ENCODE results near the gene MLXIPL. TPM values are rescaled to one million over a fixed set of nuclear protein-coding genes. Genes with fewer than 3 reads are reported as not detected.
"Not testable (repeated sequence)": the region's sequence is repeated elsewhere in the genome, so short reads cannot be mapped to it uniquely, and the experiment has no call there.

MLXIPL gene, protein sequence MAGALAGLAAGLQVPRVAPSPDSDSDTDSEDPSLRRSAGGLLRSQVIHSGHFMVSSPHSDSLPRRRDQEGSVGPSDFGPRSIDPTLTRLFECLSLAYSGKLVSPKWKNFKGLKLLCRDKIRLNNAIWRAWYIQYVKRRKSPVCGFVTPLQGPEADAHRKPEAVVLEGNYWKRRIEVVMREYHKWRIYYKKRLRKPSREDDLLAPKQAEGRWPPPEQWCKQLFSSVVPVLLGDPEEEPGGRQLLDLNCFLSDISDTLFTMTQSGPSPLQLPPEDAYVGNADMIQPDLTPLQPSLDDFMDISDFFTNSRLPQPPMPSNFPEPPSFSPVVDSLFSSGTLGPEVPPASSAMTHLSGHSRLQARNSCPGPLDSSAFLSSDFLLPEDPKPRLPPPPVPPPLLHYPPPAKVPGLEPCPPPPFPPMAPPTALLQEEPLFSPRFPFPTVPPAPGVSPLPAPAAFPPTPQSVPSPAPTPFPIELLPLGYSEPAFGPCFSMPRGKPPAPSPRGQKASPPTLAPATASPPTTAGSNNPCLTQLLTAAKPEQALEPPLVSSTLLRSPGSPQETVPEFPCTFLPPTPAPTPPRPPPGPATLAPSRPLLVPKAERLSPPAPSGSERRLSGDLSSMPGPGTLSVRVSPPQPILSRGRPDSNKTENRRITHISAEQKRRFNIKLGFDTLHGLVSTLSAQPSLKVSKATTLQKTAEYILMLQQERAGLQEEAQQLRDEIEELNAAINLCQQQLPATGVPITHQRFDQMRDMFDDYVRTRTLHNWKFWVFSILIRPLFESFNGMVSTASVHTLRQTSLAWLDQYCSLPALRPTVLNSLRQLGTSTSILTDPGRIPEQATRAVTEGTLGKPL
- total RNA-seq: not detected

DNA sequence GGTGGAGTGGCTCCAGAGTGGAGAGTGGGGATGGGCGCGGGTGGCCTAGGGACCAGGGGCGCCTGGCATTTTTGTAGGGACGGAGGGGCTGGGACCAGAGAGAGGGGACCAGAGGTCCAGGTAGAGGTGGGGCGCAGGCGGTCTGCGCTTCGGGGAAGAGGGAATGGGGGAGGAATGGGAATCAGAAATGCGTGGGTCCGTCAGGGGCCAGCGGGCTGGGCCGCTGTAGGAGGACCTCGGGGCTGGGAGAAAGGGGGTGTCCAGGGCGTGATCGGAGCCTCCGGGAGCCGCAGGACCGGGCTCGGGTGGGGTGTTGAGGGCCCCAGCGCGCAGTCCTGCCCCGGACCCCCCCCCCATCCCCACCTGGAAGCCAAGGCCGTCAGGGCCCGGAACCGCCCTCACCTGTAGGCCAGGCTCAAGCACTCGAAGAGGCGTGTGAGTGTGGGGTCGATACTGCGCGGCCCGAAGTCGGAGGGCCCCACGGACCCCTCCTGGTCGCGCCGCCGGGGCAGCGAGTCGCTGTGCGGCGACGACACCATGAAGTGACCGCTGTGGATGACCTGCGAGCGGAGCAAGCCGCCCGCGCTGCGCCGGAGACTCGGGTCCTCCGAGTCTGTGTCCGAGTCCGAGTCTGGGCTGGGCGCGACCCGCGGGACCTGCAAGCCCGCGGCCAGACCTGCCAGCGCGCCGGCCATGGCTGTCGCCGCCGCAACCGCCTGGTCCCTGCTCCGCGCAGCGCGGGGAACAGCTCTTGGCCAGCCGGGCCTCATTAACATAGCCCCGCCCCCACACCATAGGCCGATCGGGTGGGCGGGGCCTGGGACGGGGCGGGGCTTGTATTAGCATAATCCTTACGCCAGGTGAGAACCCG is at the start of gene MLXIPL:
TSS of gene MLXIPL (minus strand) at position 725 of the 871 bp plus-strand sequence. CDS start at position 695, 30 bp downstream.
- Mint-ChIP-seq H3K36me3 (ENCODE audit: low read depth) (no peaks in the 10 kb centered on the region), H3K4me3 (no peak within 1 kb of the TSS), H3K27ac (no peak within 1 kb of the TSS), H3K4me1 (ENCODE audit: low read depth) (peaks cover 3% of the 10 kb centered on the region), H3K9me3 (ENCODE audit: insufficient read depth) (no peaks in the 10 kb centered on the region), H3K27me3 (ENCODE audit: low read depth) (peaks cover 44% of the 10 kb centered on the region)
- DNase-seq (peak; percentile 69), ATAC-seq (peak; percentile 89)
- POLR2A ChIA-PET: no interaction called here
- CTCF ChIA-PET: interaction anchor here (1.5 kb wide), 1 partner anchor 17 kb away, joined by 5 read pairs; no protein-coding TSS in a partner anchor

DNA sequence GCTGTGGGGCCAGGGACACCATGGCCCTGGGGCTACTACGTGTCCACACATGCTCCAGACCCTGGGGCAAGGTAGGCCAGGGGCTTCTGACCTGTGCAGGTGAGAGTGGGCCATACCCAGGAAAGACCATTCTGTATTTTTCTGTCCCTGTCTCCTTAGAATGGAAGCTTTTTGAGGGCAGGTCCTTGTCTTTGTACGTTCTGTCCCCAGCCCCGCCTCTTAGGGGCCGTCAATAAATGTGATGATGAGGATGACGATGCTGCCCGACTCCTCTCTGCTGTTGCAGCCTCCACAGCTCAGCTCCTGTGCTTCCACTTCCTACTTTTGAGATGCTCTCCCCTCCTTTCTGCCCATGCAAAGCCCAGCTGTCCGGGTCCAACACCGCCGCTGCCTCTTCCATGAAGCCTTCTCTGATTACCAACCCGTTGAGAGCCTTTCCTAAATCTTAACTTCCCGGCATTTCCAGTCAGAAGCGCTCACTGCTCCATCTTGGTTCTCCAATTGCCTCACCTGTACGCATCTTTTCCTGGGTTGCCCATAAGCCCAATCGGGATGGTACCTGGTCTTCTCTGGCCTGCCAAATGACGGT is 47.6 kb upstream of the MLXIPL start:
- Mint-ChIP-seq H3K27ac (no peak overlapping the region), H3K27me3 (ENCODE audit: low read depth) (peaks cover 19% of the 10 kb centered on the region), H3K9me3 (ENCODE audit: insufficient read depth) (no peaks in the 10 kb centered on the region), H3K36me3 (ENCODE audit: low read depth) (no peaks in the 10 kb centered on the region), H3K4me1 (ENCODE audit: low read depth) (peaks cover 4% of the 10 kb centered on the region), H3K4me3 (no peak overlapping the region)
- CTCF ChIA-PET: no interaction called here
- DNase-seq (peak; percentile 19), ATAC-seq (no peak)
- POLR2A ChIA-PET: interaction anchor here (1.6 kb wide), 1 partner anchor 163 kb away, joined by 4 read pairs; no protein-coding TSS in a partner anchor

DNA sequence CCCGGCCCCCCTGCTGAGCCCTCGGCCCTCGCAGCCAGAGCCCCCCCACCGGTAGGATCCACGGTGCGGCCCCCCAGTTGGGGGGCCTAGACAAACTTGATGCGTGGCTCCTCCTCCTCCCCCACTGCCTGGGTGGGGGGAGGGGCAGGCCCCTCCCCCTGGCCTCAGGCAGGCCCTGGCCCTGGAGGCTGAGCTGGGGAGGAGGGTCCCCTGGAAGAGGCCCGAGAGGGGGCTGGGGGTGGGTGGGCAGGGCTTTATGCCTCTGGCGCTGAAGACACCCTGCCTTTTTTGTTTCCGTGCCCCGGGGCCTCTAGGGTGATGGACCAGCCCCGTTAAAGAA is 47.0 kb upstream of the MLXIPL start:
- ChIA-PET CTCF (no interaction called here), POLR2A (interaction anchor here (1.6 kb wide), 1 partner anchor 163 kb away, joined by 4 read pairs; no protein-coding TSS in a partner anchor)
- Mint-ChIP-seq H3K4me1 (ENCODE audit: low read depth) (peaks cover 4% of the 10 kb centered on the region), H3K27me3 (ENCODE audit: low read depth) (peaks cover 19% of the 10 kb centered on the region), H3K36me3 (ENCODE audit: low read depth) (no peaks in the 10 kb centered on the region), H3K27ac (no peak overlapping the region), H3K4me3 (no peak overlapping the region), H3K9me3 (ENCODE audit: insufficient read depth) (no peaks in the 10 kb centered on the region)
- ATAC-seq (no peak), DNase-seq (no peak)

DNA sequence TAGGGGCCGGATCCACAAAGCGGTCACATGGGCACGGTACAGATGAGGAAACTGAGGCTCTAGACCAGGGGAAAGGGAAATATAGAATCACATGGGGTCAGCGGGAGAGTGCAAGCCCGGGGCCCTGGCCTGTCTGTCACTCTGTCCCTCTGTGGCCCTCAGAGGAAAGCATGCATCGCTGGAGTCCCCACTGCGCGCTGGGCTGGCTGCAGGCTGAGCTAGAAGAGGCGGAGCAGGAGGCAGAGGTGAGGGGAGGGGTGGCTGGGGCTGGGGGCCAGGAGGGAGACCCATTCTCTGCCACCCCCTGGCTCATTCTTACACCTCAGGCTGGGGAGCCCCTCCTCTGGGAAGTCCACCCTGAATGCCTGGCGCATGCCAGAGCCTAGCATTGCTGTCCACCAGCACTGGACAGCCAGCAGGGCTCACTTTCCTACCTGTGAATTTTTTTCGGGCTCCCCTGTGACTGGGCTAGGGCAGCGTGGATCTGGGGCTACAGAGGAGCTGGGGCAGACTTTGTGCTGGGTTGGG is 45.6 kb upstream of the MLXIPL start:
- Mint-ChIP-seq H3K4me3 (no peak overlapping the region), H3K27ac (no peak overlapping the region), H3K9me3 (ENCODE audit: insufficient read depth) (no peaks in the 10 kb centered on the region), H3K36me3 (ENCODE audit: low read depth) (no peaks in the 10 kb centered on the region), H3K4me1 (ENCODE audit: low read depth) (peaks cover 5% of the 10 kb centered on the region), H3K27me3 (ENCODE audit: low read depth) (peaks cover 28% of the 10 kb centered on the region)
- DNase-seq (no peak), ATAC-seq (no peak)
- ChIA-PET POLR2A (interaction anchor here (0.5 kb wide), 1 partner anchor 27 kb away, joined by 3 read pairs; no protein-coding TSS in a partner anchor), CTCF (no interaction called here)

DNA sequence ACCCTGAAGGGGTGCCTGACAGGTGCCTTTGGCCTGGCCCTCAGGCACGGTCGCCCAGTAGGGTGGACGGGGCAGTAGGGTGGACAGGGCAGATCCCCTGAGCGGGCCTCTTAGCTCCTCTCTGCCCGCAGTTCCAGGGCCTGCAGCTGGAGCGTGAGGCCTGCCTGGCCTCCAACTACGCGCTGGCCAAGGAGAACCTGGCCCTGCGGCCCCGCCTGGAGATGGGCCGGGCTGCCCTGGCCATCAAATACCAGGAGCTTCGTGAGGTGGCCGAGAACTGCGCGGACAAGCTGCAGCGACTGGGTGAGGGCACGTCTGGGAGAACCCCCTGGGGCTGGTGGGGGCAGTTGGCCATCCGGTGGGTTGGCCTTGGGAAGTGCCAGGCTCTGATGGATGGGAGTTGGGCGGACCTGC is 45.0 kb upstream of the MLXIPL start:
- H3K27ac Mint-ChIP-seq: no peak overlapping the region

DNA sequence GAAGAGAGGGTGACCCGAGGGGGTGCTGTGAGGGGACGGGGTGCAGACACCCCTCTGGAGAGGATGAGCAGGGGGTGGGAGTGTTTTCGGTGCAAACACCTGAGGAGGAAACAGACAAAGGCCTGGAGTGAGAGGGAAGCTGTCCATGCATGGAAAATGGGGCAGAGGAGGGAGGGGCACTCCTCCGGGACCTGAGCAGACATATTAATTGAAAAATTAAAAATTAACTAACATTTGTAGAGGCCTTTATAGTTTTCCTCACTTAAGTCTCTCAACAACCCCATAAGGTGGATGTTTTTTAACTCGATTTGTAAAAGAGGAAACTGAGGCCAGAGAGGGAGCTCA is 44.5 kb upstream of the MLXIPL start:
- no peak overlapping the region for H3K27ac Mint-ChIP-seq
- CTCF ChIA-PET: interaction anchor here (0.9 to 1.1 kb wide), 2 partner anchors 19 to 62 kb away, joined by 3 to 4 read pairs; no protein-coding TSS in a partner anchor
- peak overlapping the region; percentile 31 for H3K4me3 Mint-ChIP-seq
- H3K9me3 Mint-ChIP-seq (ENCODE audit: insufficient read depth): no peaks in the 10 kb centered on the region
- peaks cover 35% of the 10 kb centered on the region for H3K27me3 Mint-ChIP-seq (ENCODE audit: low read depth)
- H3K36me3 Mint-ChIP-seq (ENCODE audit: low read depth): no peaks in the 10 kb centered on the region
- POLR2A ChIA-PET: no interaction called here
- ATAC-seq: no peak
- no peak for DNase-seq
- peaks cover 5% of the 10 kb centered on the region for H3K4me1 Mint-ChIP-seq (ENCODE audit: low read depth)

More for the DNA sequence above, 45.0 kb upstream of the MLXIPL start:
- ChIA-PET CTCF (interaction anchor here (0.9 to 1.1 kb wide), 2 partner anchors 19 to 62 kb away, joined by 3 to 4 read pairs; no protein-coding TSS in a partner anchor), POLR2A (interaction anchor here (0.5 kb wide), 1 partner anchor 28 kb away, joined by 3 read pairs; no protein-coding TSS in a partner anchor)
- no peak for DNase-seq
- no peaks in the 10 kb centered on the region for H3K9me3 Mint-ChIP-seq (ENCODE audit: insufficient read depth)
- peaks cover 33% of the 10 kb centered on the region for H3K27me3 Mint-ChIP-seq (ENCODE audit: low read depth)
- H3K4me1 Mint-ChIP-seq (ENCODE audit: low read depth): peaks cover 5% of the 10 kb centered on the region
- H3K36me3 Mint-ChIP-seq (ENCODE audit: low read depth): no peaks in the 10 kb centered on the region
- H3K4me3 Mint-ChIP-seq: no peak overlapping the region
- ATAC-seq: no peak

DNA sequence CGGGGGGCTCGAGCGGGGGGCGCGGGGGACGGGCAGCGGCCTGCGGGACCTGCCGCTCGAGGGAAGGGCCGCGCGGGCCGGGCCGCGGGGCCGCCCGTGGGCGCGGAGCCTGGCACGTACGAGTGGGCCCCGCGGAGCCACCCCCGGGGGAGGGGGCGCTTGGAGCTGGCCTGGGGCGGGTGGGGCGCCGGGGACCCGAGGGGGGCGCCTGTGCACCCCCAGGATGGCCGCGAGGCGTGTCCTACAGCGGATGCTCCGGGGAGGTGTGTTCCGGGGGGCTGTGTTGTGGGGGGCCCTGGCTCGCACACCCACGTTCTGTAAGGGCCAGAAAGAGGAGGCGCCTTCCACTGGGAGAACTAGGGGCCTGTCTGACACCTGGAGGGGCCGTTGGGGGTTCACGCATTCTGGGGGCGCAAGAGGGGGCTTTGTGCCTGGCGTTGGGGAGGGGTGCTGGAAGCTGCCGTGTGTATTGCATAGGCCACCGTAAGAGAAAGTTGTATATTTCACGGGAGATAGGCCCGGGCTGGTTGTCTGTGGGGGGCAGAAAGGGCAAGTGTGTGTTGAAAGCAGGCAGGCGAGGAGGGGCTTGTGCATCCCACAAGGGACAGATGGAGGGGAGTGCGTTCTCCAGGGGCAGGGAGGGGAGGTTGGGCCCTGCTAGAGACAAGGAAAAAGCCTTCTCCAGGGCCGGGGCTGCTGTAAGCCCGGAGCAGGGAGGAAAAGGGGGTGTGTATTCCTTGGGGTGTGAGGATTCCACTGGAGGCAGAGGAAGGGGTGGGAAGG is 44.0 kb upstream of the MLXIPL start:
- CTCF ChIA-PET: interaction anchor here (0.9 to 1.2 kb wide), 8 partner anchors 8 to 66 kb away, joined by 3 to 6 read pairs (median 3); no protein-coding TSS in a partner anchor
- H3K27me3 Mint-ChIP-seq (ENCODE audit: low read depth): peaks cover 36% of the 10 kb centered on the region

DNA sequence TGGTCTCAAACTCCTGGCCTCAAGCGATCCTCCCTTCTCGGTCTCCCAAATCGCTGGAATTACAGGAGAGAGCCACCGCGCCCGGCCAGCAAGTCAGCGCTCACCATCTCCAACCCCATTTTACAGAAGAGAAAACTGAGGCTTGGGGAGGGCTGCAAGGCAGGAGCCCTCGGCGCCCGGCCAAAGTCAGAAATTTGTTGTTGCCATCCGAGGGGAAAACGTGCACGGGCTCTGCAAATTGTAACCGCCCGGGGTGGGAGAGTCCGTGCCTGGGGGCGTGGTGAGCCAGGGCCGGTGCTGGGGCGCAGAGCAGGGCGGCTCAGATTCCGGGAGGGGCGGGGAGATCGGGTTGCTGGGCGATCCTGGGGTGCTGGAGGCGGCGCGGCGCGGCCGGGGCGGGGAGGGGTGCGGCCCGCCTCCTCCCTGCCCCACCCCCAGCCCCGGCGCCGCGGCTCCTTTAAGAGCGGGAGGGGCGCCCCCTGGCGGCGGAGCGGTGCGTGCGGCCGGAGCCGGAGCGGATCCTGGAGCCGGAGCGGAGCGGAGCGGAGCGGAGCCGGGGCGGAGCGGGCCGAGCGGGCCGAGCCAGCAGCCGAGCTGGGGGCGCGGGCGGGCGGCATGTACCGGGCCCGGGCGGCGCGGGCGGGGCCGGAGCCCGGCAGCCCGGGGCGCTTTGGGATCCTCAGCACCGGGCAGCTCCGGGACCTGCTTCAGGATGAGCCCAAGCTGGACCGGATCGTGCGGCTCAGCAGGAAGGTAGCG is 43.2 kb upstream of the MLXIPL start, which contains the start of gene VPS37D:
TSS of gene VPS37D (plus strand) at position 488 of the 759 bp plus-strand sequence. CDS start at position 616, 128 bp downstream.
- ATAC-seq (peak; percentile 97), DNase-seq (peak; percentile 94)
- Mint-ChIP-seq H3K4me3 (peak within 1 kb of the TSS; percentile 70), H3K36me3 (ENCODE audit: low read depth) (no peaks in the 10 kb centered on the region), H3K9me3 (ENCODE audit: insufficient read depth) (no peaks in the 10 kb centered on the region), H3K27ac (no peak within 1 kb of the TSS), H3K27me3 (ENCODE audit: low read depth) (peaks cover 42% of the 10 kb centered on the region), H3K4me1 (ENCODE audit: low read depth) (peaks cover 5% of the 10 kb centered on the region)
- ChIA-PET POLR2A (no interaction called here), CTCF (interaction anchor here (0.7 to 1.2 kb wide), 7 partner anchors 9 to 67 kb away, joined by 3 to 6 read pairs (median 3); no protein-coding TSS in a partner anchor)

More for the DNA sequence above, 44.0 kb upstream of the MLXIPL start:
- DNase-seq: no peak
- Mint-ChIP-seq H3K4me1 (ENCODE audit: low read depth) (peaks cover 5% of the 10 kb centered on the region), H3K27ac (no peak overlapping the region), H3K36me3 (ENCODE audit: low read depth) (no peaks in the 10 kb centered on the region), H3K4me3 (peak overlapping the region; percentile 49), H3K9me3 (ENCODE audit: insufficient read depth) (no peaks in the 10 kb centered on the region)
- POLR2A ChIA-PET: no interaction called here
- ATAC-seq: no peak

DNA sequence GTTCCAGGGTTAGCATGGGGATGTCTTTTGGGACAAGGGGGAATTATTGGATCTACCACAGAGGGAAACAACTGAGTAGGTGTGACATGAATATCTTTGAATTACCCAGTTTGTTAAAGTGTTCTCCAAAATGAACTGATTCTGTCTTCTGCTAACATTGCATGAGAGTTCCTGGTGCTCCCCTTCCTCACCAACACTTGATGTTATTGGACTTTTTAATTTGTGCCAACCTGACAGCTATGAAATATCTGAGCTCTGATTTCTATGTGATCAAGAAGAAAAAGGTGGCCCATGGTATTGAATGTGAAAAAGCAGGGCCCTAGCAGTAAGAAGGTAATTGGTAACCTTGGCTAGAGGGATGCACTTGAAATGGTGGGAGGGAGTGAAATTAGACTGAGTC is 38.7 kb upstream of the MLXIPL start:
- ChIA-PET CTCF (interaction anchor here (1.5 kb wide), 1 partner anchor 72 kb away, joined by 3 read pairs; no protein-coding TSS in a partner anchor), POLR2A (no interaction called here)
- H3K4me3 Mint-ChIP-seq: no peak overlapping the region
- DNase-seq: no peak
- H3K4me1 Mint-ChIP-seq (ENCODE audit: low read depth): peaks cover 5% of the 10 kb centered on the region
- H3K36me3 Mint-ChIP-seq (ENCODE audit: low read depth): no peaks in the 10 kb centered on the region
- no peaks in the 10 kb centered on the region for H3K9me3 Mint-ChIP-seq (ENCODE audit: insufficient read depth)
- H3K27me3 Mint-ChIP-seq (ENCODE audit: low read depth): peaks cover 34% of the 10 kb centered on the region
- no peak overlapping the region for H3K27ac Mint-ChIP-seq
- ATAC-seq: no peak

DNA sequence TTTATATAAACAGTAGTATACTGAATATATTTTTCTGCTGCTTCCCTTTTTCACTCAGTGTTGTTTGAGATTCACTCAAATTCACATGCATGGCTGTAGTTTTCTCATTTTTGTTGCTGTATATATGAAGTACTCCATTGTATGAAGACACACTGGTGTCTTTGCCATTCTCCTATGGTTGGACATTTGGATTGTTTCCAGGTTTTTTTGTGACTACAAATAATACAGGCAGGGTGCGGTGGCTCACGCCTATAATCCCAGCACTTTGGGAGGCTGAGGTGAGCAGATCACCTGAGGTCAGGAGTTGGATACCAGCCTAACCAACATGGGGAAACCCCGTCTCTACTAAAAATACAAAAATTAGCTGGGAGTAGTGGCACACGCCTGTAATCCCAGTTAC is 36.3 kb upstream of the MLXIPL start:
- H3K4me1 Mint-ChIP-seq (ENCODE audit: low read depth); POLR2A ChIA-PET; DNase-seq; CTCF ChIA-PET; H3K4me3 Mint-ChIP-seq; ATAC-seq; H3K27ac Mint-ChIP-seq; H3K36me3 Mint-ChIP-seq (ENCODE audit: low read depth); H3K9me3 Mint-ChIP-seq (ENCODE audit: insufficient read depth): not testable (repeated sequence)
- peaks cover 27% of the 10 kb centered on the region for H3K27me3 Mint-ChIP-seq (ENCODE audit: low read depth)
